ENCODE data around the gene PRLR.
"Not testable (repeated sequence)": the region's sequence is repeated elsewhere in the genome, so short reads cannot be mapped to it uniquely, and the experiment has no call there.

PRLR gene

GRCh38 chr5:35230038-35230611 is at the start of gene PRLR:
TSS of gene PRLR (minus strand) at chr5:35230487. CDS start at chr5:35089620, 140,867 bp downstream.
- peak within 1 kb of the TSS; percentile 75 for H3K27ac Mint-ChIP-seq
- H3K4me1 Mint-ChIP-seq (ENCODE audit: low read depth): peaks cover 55% of the 10 kb centered on the region
- peak within 1 kb of the TSS; percentile 85 for H3K4me3 Mint-ChIP-seq
- intact Hi-C loops (cut with micrococcal nuclease): no loop called here
- peaks cover 5% of the 10 kb centered on the region for H3K27me3 Mint-ChIP-seq
- peaks cover 5% of the 10 kb centered on the region for H3K36me3 Mint-ChIP-seq (ENCODE audit: low read depth)
- no peaks in the 10 kb centered on the region for H3K9me3 Mint-ChIP-seq

- H3K4me1 Mint-ChIP-seq (ENCODE audit: low read depth): no peaks in the 10 kb centered on the region
- intact Hi-C loops (cut with micrococcal nuclease): no loop called here
- no peak overlapping the region for H3K4me3 Mint-ChIP-seq
- H3K36me3 Mint-ChIP-seq (ENCODE audit: low read depth): no peaks in the 10 kb centered on the region
- H3K27ac Mint-ChIP-seq: no peak overlapping the region
- H3K27me3 Mint-ChIP-seq: no peaks in the 10 kb centered on the region
- H3K9me3 Mint-ChIP-seq: peaks cover 10% of the 10 kb centered on the region
Measured at GRCh38 chr5:35274839-35275509, 44.7 kb upstream of the PRLR start.

- Mint-ChIP-seq H3K4me3 (no peak overlapping the region), H3K9me3 (no peaks in the 10 kb centered on the region), H3K27ac (no peak overlapping the region), H3K36me3 (ENCODE audit: low read depth) (no peaks in the 10 kb centered on the region), H3K27me3 (no peaks in the 10 kb centered on the region), H3K4me1 (ENCODE audit: low read depth) (no peaks in the 10 kb centered on the region)
- intact Hi-C loops (cut with micrococcal nuclease): no loop called here
Measured at GRCh38 chr5:35269006-35269405, 38.7 kb upstream of the PRLR start.

- H3K9me3 Mint-ChIP-seq: no peaks in the 10 kb centered on the region
- H3K4me1 Mint-ChIP-seq (ENCODE audit: low read depth): no peaks in the 10 kb centered on the region
- no peaks in the 10 kb centered on the region for H3K27me3 Mint-ChIP-seq
- no peaks in the 10 kb centered on the region for H3K36me3 Mint-ChIP-seq (ENCODE audit: low read depth)
- H3K4me3 Mint-ChIP-seq: no peak overlapping the region
- intact Hi-C loops (cut with micrococcal nuclease): no loop called here
- no peak overlapping the region for H3K27ac Mint-ChIP-seq
Measured at GRCh38 chr5:35266276-35266675, 36.0 kb upstream of the PRLR start.

- H3K4me3 Mint-ChIP-seq: no peak overlapping the region
- H3K27me3 Mint-ChIP-seq: no peaks in the 10 kb centered on the region
- no peak overlapping the region for H3K27ac Mint-ChIP-seq
- intact Hi-C loops (cut with micrococcal nuclease): no loop called here
- no peaks in the 10 kb centered on the region for H3K36me3 Mint-ChIP-seq (ENCODE audit: low read depth)
- peaks cover 15% of the 10 kb centered on the region for H3K9me3 Mint-ChIP-seq
- no peaks in the 10 kb centered on the region for H3K4me1 Mint-ChIP-seq (ENCODE audit: low read depth)
Measured at GRCh38 chr5:35264509-35264908, 34.2 kb upstream of the PRLR start.

- no peaks in the 10 kb centered on the region for H3K36me3 Mint-ChIP-seq (ENCODE audit: low read depth)
- intact Hi-C loops (cut with micrococcal nuclease): no loop called here
Measured at GRCh38 chr5:35263266-35263877, 33.1 kb upstream of the PRLR start.

GRCh38 chr5:35253582-35253981 is 23.3 kb upstream of the PRLR start:
- Mint-ChIP-seq H3K9me3 (peaks cover 23% of the 10 kb centered on the region), H3K27ac (no peak overlapping the region), H3K36me3 (ENCODE audit: low read depth) (no peaks in the 10 kb centered on the region), H3K27me3 (no peaks in the 10 kb centered on the region), H3K4me1 (ENCODE audit: low read depth) (no peaks in the 10 kb centered on the region), H3K4me3 (no peak overlapping the region)
- intact Hi-C loops (cut with micrococcal nuclease): no loop called here

More at GRCh38 chr5:35263266-35263877, 33.1 kb upstream of the PRLR start:
- Mint-ChIP-seq H3K9me3 (peaks cover 26% of the 10 kb centered on the region), H3K27ac (no peak overlapping the region), H3K4me3 (no peak overlapping the region), H3K4me1 (ENCODE audit: low read depth) (no peaks in the 10 kb centered on the region), H3K27me3 (no peaks in the 10 kb centered on the region)

- Mint-ChIP-seq H3K27ac (no peak overlapping the region), H3K27me3 (no peaks in the 10 kb centered on the region), H3K36me3 (ENCODE audit: low read depth) (no peaks in the 10 kb centered on the region), H3K9me3 (peaks cover 21% of the 10 kb centered on the region), H3K4me1 (ENCODE audit: low read depth) (no peaks in the 10 kb centered on the region), H3K4me3 (no peak overlapping the region)
- intact Hi-C loops (cut with micrococcal nuclease): no loop called here
Measured at GRCh38 chr5:35252963-35253362, 22.7 kb upstream of the PRLR start.

- Mint-ChIP-seq H3K4me1 (ENCODE audit: low read depth) (no peaks in the 10 kb centered on the region), H3K36me3 (ENCODE audit: low read depth) (no peaks in the 10 kb centered on the region), H3K27me3 (no peaks in the 10 kb centered on the region), H3K27ac (no peak overlapping the region), H3K9me3 (peaks cover 15% of the 10 kb centered on the region), H3K4me3 (no peak overlapping the region)
- intact Hi-C loops (cut with micrococcal nuclease): no loop called here
Measured at GRCh38 chr5:35248843-35249780, 18.8 kb upstream of the PRLR start.

- intact Hi-C loops (cut with micrococcal nuclease): no loop called here
- Mint-ChIP-seq H3K4me3 (no peak overlapping the region), H3K9me3 (peaks cover under 1% of the 10 kb centered on the region), H3K36me3 (ENCODE audit: low read depth) (no peaks in the 10 kb centered on the region), H3K4me1 (ENCODE audit: low read depth) (no peaks in the 10 kb centered on the region), H3K27ac (no peak overlapping the region), H3K27me3 (no peaks in the 10 kb centered on the region)
Measured at GRCh38 chr5:35247648-35248034, 17.4 kb upstream of the PRLR start.

GRCh38 chr5:35246900-35247647 is 16.8 kb upstream of the PRLR start:
- intact Hi-C loops (cut with micrococcal nuclease): no loop called here
- Mint-ChIP-seq H3K4me3 (no peak overlapping the region), H3K9me3 (no peaks in the 10 kb centered on the region), H3K36me3 (ENCODE audit: low read depth) (no peaks in the 10 kb centered on the region), H3K4me1 (ENCODE audit: low read depth) (no peaks in the 10 kb centered on the region), H3K27ac (no peak overlapping the region), H3K27me3 (no peaks in the 10 kb centered on the region)

GRCh38 chr5:35246411-35246810 is 16.1 kb upstream of the PRLR start:
- Mint-ChIP-seq H3K27me3 (no peaks in the 10 kb centered on the region), H3K36me3 (ENCODE audit: low read depth) (no peaks in the 10 kb centered on the region), H3K9me3 (no peaks in the 10 kb centered on the region), H3K27ac (no peak overlapping the region), H3K4me1 (ENCODE audit: low read depth) (no peaks in the 10 kb centered on the region), H3K4me3 (no peak overlapping the region)
- intact Hi-C loops (cut with micrococcal nuclease): no loop called here

- H3K36me3 Mint-ChIP-seq (ENCODE audit: low read depth); H3K9me3 Mint-ChIP-seq; intact Hi-C loops (cut with micrococcal nuclease); H3K4me3 Mint-ChIP-seq; H3K4me1 Mint-ChIP-seq (ENCODE audit: low read depth); H3K27ac Mint-ChIP-seq; H3K27me3 Mint-ChIP-seq: not testable (repeated sequence)
Measured at GRCh38 chr5:35245371-35245770, 15.1 kb upstream of the PRLR start.

Measured in dendritic cell treated with granulocyte-macrophage colony-stimulating factor and Interleukin-4, amounts not matched to agents 40 ng/mL and 50 ng/mL, for 4 days (primary cell).